ENCODE results near the gene ITPR1. TPM values are rescaled to one million over a fixed set of nuclear protein-coding genes. Genes with fewer than 3 reads are reported as not detected.
"Not testable (repeated sequence)": the region's sequence is repeated elsewhere in the genome, so short reads cannot be mapped to it uniquely, and the experiment has no call there.

ITPR1 gene
- total RNA-seq, 1 donor from 2014 or later = 30.4 TPM

- no peak for DNase-seq
These were observed 266.7 kb downstream of the ITPR1 start for GRCh38 chr3:4759689-4760312.

- DNase-seq = no peak
These were observed 268.6 kb downstream of the ITPR1 start for GRCh38 chr3:4761759-4762158.

GRCh38 chr3:4762481-4763230, 269.5 kb downstream of the ITPR1 start:
- DNase-seq = not testable (repeated sequence)

- DNase-seq = no peak
These were observed 270.6 kb downstream of the ITPR1 start for GRCh38 chr3:4763604-4764247.

- no peak for DNase-seq
These were observed 272.1 kb downstream of the ITPR1 start for GRCh38 chr3:4765212-4765611.

GRCh38 chr3:4766263-4766662, 273.1 kb downstream of the ITPR1 start:
- DNase-seq = no peak

GRCh38 chr3:4766716-4767499, 273.8 kb downstream of the ITPR1 start:
- no peak for DNase-seq

GRCh38 chr3:4768021-4768420, 274.9 kb downstream of the ITPR1 start:
- DNase-seq = no peak

- DNase-seq = no peak
These were observed 275.4 kb downstream of the ITPR1 start for GRCh38 chr3:4768521-4768920.

- DNase-seq = no peak
These were observed 277.4 kb downstream of the ITPR1 start for GRCh38 chr3:4770561-4770960.

GRCh38 chr3:4771243-4771642, 278.1 kb downstream of the ITPR1 start:
- no peak for DNase-seq

- DNase-seq = no peak
These were observed 279.1 kb downstream of the ITPR1 start for GRCh38 chr3:4772171-4772804.

GRCh38 chr3:4772858-4773257, 279.7 kb downstream of the ITPR1 start:
- DNase-seq = no peak

- no peak for DNase-seq
These were observed 280.4 kb downstream of the ITPR1 start for GRCh38 chr3:4773583-4773982.

GRCh38 chr3:4774531-4774930, 281.4 kb downstream of the ITPR1 start:
- DNase-seq = no peak

GRCh38 chr3:4776399-4776979, 283.3 kb downstream of the ITPR1 start:
- DNase-seq = no peak

- DNase-seq = peak; percentile 61
These were observed 283.9 kb downstream of the ITPR1 start for GRCh38 chr3:4776980-4777581.

- DNase-seq = no peak
These were observed 285.0 kb downstream of the ITPR1 start for GRCh38 chr3:4778119-4778518.

- no peak for DNase-seq
These were observed 285.6 kb downstream of the ITPR1 start for GRCh38 chr3:4778740-4779139.

GRCh38 chr3:4780545-4780957, 287.4 kb downstream of the ITPR1 start:
- DNase-seq = no peak

- no peak for DNase-seq
These were observed 288.9 kb downstream of the ITPR1 start for GRCh38 chr3:4782095-4782494.
